Measurements from ENCODE around the gene CLRN3. TPM values are rescaled to one million over a fixed set of nuclear protein-coding genes. Genes with fewer than 3 reads are reported as not detected.
A peak's percentile ranks its signal among the peaks of the same experiment; 100 is the strongest.

CLRN3 gene
- total RNA-seq, 1 donor from 2014 or later: not detected

GRCh38 chr10:127920306-127921074 lies 27.7 kb upstream of the CLRN3 start:
- DNase-seq (ENCODE audit: low spot score): no peak
- intact Hi-C loops (cut with DNase I): loop anchor here (5.0 kb wide), 1 partner anchor 127 kb away; no protein-coding TSS in a partner anchor

- DNase-seq (ENCODE audit: low spot score): peak; percentile 78
- intact Hi-C loops (cut with DNase I): loop anchor here (5.0 kb wide), 1 partner anchor 128 kb away; no protein-coding TSS in a partner anchor
Observed at GRCh38 chr10:127919418-127920271, 26.9 kb upstream of the CLRN3 start.

GRCh38 chr10:127918572-127918971 lies 25.8 kb upstream of the CLRN3 start:
- DNase-seq (ENCODE audit: low spot score): no peak
- intact Hi-C loops (cut with DNase I): no loop called here

DNA sequence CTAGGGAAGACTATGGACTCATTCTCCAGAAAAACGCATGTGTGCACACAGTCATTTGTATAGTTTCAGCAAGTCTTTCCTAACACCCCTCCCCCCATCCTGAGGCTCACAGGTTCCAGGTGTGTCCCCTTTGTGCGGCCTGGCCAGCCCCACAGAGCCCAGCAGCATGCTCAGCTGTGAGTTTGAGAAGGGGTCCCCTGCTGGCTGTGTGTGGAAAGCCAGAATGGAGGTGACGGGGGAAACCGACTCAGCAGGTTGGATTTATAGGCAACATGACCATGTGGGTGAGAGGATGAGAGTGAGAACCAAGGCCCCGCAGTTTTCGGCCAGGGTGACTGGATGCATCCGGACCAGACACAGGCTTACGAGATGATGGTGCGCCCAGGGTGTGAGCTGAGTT lies 24.1 kb upstream of the CLRN3 start:
- intact Hi-C loops (cut with DNase I): no loop called here
- DNase-seq (ENCODE audit: low spot score): no peak

DNA sequence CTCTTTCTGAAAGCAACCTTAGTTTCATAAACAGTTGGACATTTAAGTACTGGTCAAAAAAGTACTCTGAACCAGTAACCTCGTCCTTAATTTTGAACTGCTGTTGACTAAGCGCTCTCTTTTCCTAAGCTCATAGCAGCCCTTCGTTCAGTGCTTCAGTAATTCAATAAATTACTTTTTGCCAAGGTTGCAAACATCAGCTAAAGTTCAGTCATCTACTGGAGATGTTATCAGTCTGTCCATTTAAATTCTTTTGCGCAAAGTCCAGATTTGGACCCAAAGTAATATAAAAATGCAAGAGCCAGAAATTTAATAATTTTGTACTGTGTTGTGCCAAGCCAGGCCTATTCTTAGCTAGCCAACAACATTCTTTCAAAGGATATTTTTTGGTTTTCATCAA lies 22.6 kb upstream of the CLRN3 start:
- no peak for DNase-seq (ENCODE audit: low spot score)
- intact Hi-C loops (cut with DNase I): no loop called here

DNA sequence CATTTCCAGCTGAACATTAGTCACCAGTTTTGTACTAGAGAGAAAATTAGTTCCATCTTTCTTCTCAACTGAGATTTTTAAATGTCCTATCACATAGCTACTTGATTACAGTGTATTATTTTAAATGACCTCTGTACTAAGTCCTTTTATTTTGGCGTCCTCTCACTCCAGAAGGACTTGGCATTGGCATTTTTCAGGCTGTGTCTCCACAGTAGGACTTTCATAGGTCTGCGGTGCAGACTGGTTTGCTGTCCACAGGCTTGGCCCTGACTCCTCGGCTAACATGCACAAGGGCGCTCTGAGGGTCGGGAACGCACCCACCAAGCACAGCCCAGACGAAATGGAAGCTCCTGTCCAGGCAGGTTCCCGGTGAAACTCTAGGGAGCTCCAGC lies 20.6 kb upstream of the CLRN3 start:
- intact Hi-C loops (cut with DNase I): loop anchor here (1.0 kb wide), 1 partner anchor 10 kb away; no protein-coding TSS in a partner anchor
- DNase-seq (ENCODE audit: low spot score): no peak

GRCh38 chr10:127912607-127913367 lies 20.0 kb upstream of the CLRN3 start:
- DNase-seq (ENCODE audit: low spot score): no peak
- intact Hi-C loops (cut with DNase I): loop anchor here (1.0 kb wide), 1 partner anchor 11 kb away; no protein-coding TSS in a partner anchor

DNA sequence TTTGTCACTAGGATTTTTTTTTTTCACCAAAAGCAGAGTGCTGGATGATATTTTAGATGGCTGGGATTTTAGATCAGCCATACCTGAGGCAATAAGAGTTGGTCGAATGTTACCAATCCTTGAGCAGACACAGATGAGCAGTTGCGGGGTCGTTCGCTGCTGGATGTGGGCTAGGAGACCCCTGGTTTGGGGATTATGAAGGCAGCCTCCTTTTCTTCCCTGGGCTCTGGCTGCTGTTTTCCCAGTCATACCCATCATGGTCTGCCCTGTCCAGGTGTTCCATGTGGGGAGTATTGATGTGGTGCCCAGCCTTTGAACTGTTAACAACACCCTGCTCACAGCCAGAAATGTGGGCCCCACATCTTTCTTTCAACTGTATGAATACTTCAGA lies 19.1 kb upstream of the CLRN3 start:
- DNase-seq (ENCODE audit: low spot score): no peak
- intact Hi-C loops (cut with DNase I): loop anchor here (2.0 kb wide), 1 partner anchor 57 kb away; no protein-coding TSS in a partner anchor

GRCh38 chr10:127911218-127911866 lies 18.6 kb upstream of the CLRN3 start:
- intact Hi-C loops (cut with DNase I): loop anchor here (2.0 kb wide), 1 partner anchor 57 kb away; no protein-coding TSS in a partner anchor
- peak; percentile 87 for DNase-seq (ENCODE audit: low spot score)

DNA sequence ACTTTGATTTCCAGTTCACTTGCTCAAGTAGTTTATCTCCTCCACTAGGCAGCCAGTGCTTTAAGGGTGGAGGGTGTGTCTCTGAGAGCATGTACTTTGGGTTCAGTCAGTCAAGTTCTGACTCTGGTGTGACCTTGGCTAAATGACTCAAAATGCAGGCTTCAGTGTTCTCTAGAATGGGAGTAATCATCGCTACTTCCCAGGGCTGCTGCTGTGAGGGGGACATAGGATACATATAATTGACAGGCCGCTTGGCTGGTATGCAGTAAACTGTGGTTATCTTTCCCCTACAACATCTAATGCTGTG lies 17.7 kb upstream of the CLRN3 start:
- DNase-seq (ENCODE audit: low spot score): no peak
- intact Hi-C loops (cut with DNase I): loop anchor here (2.0 kb wide), 1 partner anchor 58 kb away; no protein-coding TSS in a partner anchor

GRCh38 chr10:127909716-127910463 lies 17.1 kb upstream of the CLRN3 start:
- intact Hi-C loops (cut with DNase I): loop anchor here (2.0 kb wide), 2 partner anchors 13 to 59 kb away; no protein-coding TSS in a partner anchor

DNA sequence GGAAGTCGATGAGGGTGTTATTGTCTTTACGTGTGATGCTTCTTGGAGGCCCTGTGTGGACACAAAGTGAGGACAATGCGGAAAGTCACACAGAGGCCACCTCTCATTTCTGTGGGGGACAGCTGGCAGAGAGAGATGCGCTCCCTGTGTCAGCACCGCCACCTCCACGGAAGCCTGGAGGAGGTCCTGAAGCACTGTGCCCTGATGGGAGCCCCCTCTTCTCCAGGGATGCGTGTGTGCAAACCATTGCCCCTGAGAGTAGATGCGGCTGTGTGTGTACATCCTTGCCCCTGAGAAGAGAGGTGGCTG lies 16.2 kb upstream of the CLRN3 start:
- intact Hi-C loops (cut with DNase I): loop anchor here (1.0 to 2.0 kb wide), 2 partner anchors 14 to 67 kb away; no protein-coding TSS in a partner anchor
- DNase-seq (ENCODE audit: low spot score): no peak

More at GRCh38 chr10:127909716-127910463, 17.1 kb upstream of the CLRN3 start:
- DNase-seq (ENCODE audit: low spot score): no peak

DNA sequence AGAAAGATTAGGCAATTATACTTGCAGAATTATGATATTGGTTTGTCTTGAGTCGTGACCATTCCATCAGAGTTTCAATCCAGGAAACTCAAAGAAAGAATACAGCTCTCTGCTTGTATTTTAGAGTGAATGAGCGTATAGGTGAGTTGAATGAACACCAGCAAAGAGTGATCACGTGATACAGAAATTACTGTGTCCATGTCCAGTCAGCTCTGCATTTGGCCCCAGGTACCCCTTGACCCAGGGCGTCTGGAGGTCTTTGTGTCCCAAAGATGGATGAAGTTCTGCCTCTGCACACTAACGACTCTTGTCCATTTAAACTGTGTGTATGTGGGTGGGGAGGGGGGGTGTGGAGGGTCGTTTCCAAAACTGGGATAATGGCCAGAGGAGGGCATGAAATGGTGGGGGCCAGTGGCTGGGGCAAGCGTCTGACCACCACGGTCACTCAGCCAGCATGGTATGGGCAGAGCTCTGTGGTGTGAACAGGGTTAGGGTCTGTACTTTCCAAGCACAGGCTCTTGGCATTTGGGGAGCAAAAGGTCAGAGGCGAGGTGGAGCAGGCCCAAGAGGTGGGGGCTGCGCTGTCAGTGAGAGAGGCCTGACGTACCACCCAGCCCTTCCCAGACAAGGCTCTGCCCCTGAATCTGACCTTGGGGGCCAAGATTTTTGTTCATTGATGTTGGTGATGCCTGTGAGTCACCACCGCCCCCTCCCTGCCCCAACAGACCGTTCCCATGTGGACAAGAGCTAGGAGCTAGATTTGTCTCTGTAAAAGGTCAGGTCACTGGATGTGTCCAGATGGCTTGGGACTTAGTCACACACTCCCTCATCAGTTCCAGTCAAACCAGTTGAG lies 15.6 kb upstream of the CLRN3 start:
- no peak for DNase-seq (ENCODE audit: low spot score)
- intact Hi-C loops (cut with DNase I): loop anchor here (1.0 to 2.0 kb wide), 2 partner anchors 14 to 68 kb away; no protein-coding TSS in a partner anchor

DNA sequence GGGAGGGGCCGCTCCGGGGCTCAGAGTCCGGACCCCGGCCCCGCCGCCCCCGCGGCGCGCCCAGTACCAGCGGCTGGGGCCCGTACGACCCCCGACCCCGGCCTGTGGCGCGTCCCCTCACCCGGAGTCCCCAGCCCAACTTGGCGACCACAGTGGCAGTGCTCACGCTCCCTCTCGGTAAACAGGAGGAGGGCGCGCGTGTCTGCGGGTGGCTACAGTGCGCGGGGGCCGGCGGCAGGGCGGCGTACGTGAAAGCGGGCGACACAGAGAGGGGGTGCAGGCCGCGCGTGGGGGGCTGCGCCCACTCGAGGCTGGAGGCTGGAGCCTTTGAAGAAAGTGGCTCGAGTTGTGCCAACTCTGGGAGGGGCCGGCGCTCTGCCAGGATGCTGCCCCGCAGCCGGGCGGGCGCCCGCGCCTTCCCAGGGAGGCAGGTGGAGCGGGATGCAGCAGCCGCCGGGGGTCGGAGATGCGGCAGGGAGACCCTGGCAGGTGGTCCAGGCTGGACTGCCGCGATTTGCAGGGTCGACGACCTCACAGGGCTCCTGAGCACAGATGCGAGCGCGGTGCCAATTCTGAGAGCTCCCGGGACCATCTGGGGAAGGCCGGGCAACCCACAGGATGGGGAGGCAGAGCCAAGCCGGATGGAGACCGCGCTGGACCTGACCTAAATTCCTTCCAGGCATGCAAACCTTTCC lies 14.8 kb upstream of the CLRN3 start:
- intact Hi-C loops (cut with DNase I): loop anchor here (1.0 to 2.0 kb wide), 2 partner anchors 15 to 69 kb away; no protein-coding TSS in a partner anchor
- peak; percentile 82 for DNase-seq (ENCODE audit: low spot score)

- intact Hi-C loops (cut with DNase I): loop anchor here (1.0 kb wide), 2 partner anchors 105 to 163 kb away; no protein-coding TSS in a partner anchor
- peak; percentile 91 for DNase-seq (ENCODE audit: low spot score)
Observed at GRCh38 chr10:127906548-127907377, 14.0 kb upstream of the CLRN3 start, which contains the start of gene PTPRE. PTPRE (plus strand) TSS chr10:127907103; CDS start chr10:128040882, 133,779 bp downstream.

GRCh38 chr10:127905848-127906261 lies 13.1 kb upstream of the CLRN3 start:
- intact Hi-C loops (cut with DNase I): loop anchor here (1.0 kb wide), 2 partner anchors 105 to 163 kb away; no protein-coding TSS in a partner anchor
- no peak for DNase-seq (ENCODE audit: low spot score)

All from cardiac septum (tissue), 1 donor.